Neuronal stem cell (in vitro differentiated cells): ENCODE results near the gene TDP1. TPM values are rescaled to one million over a fixed set of nuclear protein-coding genes. Genes with fewer than 3 reads are reported as not detected.

Experiments
- DNase-seq: peaks from one replicate; pipeline ENCODE4 v3.0.0-alpha.2; 2013; ENCODE audit warnings: low spot score
- H2AFZ ChIP-seq: one replicate; pipeline ENCODE4 v1.6.1; 2013; ENCODE audit warnings: mild to moderate bottlenecking, low read length, inconsistent platforms
- H2AK5ac ChIP-seq: 2 replicates; pipeline ENCODE4 v1.6.1; 2013; ENCODE audit warnings: low read depth, mild to moderate bottlenecking, inconsistent platforms, low read length, moderate library complexity, mixed read lengths
- H2BK120ac ChIP-seq: 2 replicates; pipeline ENCODE4 v1.6.1; 2013; ENCODE audit warnings: low read depth, mild to moderate bottlenecking, inconsistent platforms, low read length, moderate library complexity, mixed read lengths
- H2BK12ac ChIP-seq: one replicate; pipeline ENCODE4 v1.6.1; 2013; ENCODE audit warnings: low read length, inconsistent platforms
- H2BK15ac ChIP-seq: 2 replicates; pipeline ENCODE4 v1.6.1; 2013; ENCODE audit warnings: mild to moderate bottlenecking, low read length, inconsistent platforms, mixed read lengths
- H2BK5ac ChIP-seq: one replicate; pipeline ENCODE4 v1.6.1; 2013; ENCODE audit warnings: inconsistent platforms, mild to moderate bottlenecking, low read length, moderate library complexity
- H3K14ac ChIP-seq: one replicate; pipeline ENCODE4 v1.6.1; 2013; ENCODE audit warnings: low read length, inconsistent platforms
- H3K18ac ChIP-seq: 2 replicates; pipeline ENCODE4 v1.6.1; 2013; ENCODE audit warnings: low read length, inconsistent platforms
- H3K23ac ChIP-seq: 2 replicates; pipeline ENCODE4 v1.6.1; 2013; ENCODE audit warnings: low read depth, mild to moderate bottlenecking, mixed read lengths, low read length, inconsistent platforms; ENCODE audit not compliant: poor library complexity
- H3K27ac ChIP-seq: replicated peaks from 3 replicates; pipeline ENCODE4 v1.5.1; 2013; ENCODE audit warnings: low read length, inconsistent platforms
- H3K27me3 ChIP-seq, 3 experiments: 2 replicates each; pipeline ENCODE4 v1.6.1; 2013; ENCODE audit warnings: low read length in 3 of 3, mild to moderate bottlenecking in 2 of 3, inconsistent platforms in 1 of 3, low read depth in 1 of 3, mixed read lengths in 1 of 3, moderate library complexity in 1 of 3; ENCODE audit not compliant: control insufficient read depth in 3 of 3, insufficient read depth in 3 of 3
- H3K36me3 ChIP-seq, 2 donors: replicated peaks in 1 of 2; 2 replicates each; pipeline ENCODE4 v1.6.1; 2013; ENCODE audit warnings: low read length in 2 of 2; ENCODE audit not compliant: control insufficient read depth in 2 of 2, insufficient read depth in 2 of 2
- H3K4ac ChIP-seq: 2 replicates; pipeline ENCODE4 v1.6.1; 2013; ENCODE audit warnings: inconsistent platforms, mild to moderate bottlenecking, low read length, moderate library complexity
- H3K4me1 ChIP-seq, 2 donors: 1 replicate in 1 of 2; 2 replicates in 1 of 2; pipeline ENCODE4 v1.6.1; 2013; ENCODE audit warnings: low read length in 2 of 2, low read depth in 1 of 2; ENCODE audit not compliant: control insufficient read depth in 2 of 2, insufficient read depth in 1 of 2
- H3K4me2 ChIP-seq: one replicate; pipeline ENCODE4 v1.6.1; 2013; ENCODE audit warnings: mild to moderate bottlenecking, low read length, inconsistent platforms; ENCODE audit not compliant: insufficient read depth, poor library complexity, severe bottlenecking
- H3K4me3 ChIP-seq, 2 donors: 2 replicates each; pipeline ENCODE4 v1.5.1; 2013; ENCODE audit warnings: low read length in 2 of 2, mild to moderate bottlenecking in 2 of 2, inconsistent platforms in 1 of 2, moderate library complexity in 1 of 2
- H3K79me1 ChIP-seq: one replicate; pipeline ENCODE4 v1.6.1; 2013; ENCODE audit warnings: low read depth, mild to moderate bottlenecking, inconsistent platforms, low read length, moderate library complexity
- H3K9ac ChIP-seq: one replicate; pipeline ENCODE4 v1.6.1; 2013; ENCODE audit warnings: mild to moderate bottlenecking, low read depth, low read length, inconsistent platforms; ENCODE audit not compliant: poor library complexity
- H3K9me3 ChIP-seq, 2 donors: replicated peaks in 1 of 2; 2 replicates each; pipeline versions ENCODE3 to v1.6.1; 2013; ENCODE audit warnings: low read length in 2 of 2, mild to moderate bottlenecking in 2 of 2, inconsistent platforms in 1 of 2, low read depth in 1 of 2, mixed read lengths in 1 of 2, moderate library complexity in 1 of 2; ENCODE audit not compliant: control insufficient read depth in 2 of 2, insufficient read depth in 1 of 2
- H4K8ac ChIP-seq: one replicate; pipeline ENCODE4 v1.6.1; 2013; ENCODE audit warnings: low read depth, mild to moderate bottlenecking, inconsistent platforms, low read length, moderate library complexity
- H4K91ac ChIP-seq: one replicate; pipeline ENCODE4 v1.6.1; 2013; ENCODE audit warnings: low read length, low read depth, mild to moderate bottlenecking, inconsistent platforms; ENCODE audit not compliant: poor library complexity
- WGBS, 2 donors: extraction: QIAGEN DNeasy Blood & Tissue Kit; methylation state at CpG; one replicate each; pipeline ENCODE4 v1.1.7; 2013; ENCODE audit warnings: missing lambda C conversion rate in 2 of 2, mixed read lengths in 1 of 2; ENCODE audit not compliant: insufficient read length in 2 of 2, insufficient replicate concordance in 1 of 2; ENCODE audit errors: extremely low coverage in 2 of 2; 5-methylcytosine and 5-hydroxymethylcytosine counted together
- polyA plus RNA-seq, 2 experiments: library from polyadenylated mRNA; stranded (reverse); fragments of 200-250 nt; gene quantifications; one replicate each; pipeline ENCODE4 v1.2.3, GENCODE V29; 2013

The TDP1 gene
- polyA plus RNA-seq (2013, experiment 1 of 2) = 38.0 TPM
- 38.0 TPM for polyA plus RNA-seq (2013, experiment 2 of 2)

GRCh38 chr14:89955745-89956660 is at the start of gene TDP1:
Gene TDP1, plus strand, starts transcription at chr14:89955927. Its CDS starts 7,188 bp downstream, at chr14:89963115.
- Histone ChIP-seq H3K4me1 (peaks cover 7 to 14% of the 10 kb centered on the region in 2 donors), H2BK12ac (no peak within 1 kb of the TSS), H3K36me3 (peaks cover 11 to 45% of the 10 kb centered on the region in 2 donors), H2BK15ac (no peak within 1 kb of the TSS), H2AFZ (peak within 1 kb of the TSS; percentile 95), H3K27ac (peak within 1 kb of the TSS; percentile 81), H3K9ac (peak within 1 kb of the TSS; percentile 92), H3K9me3 (peaks cover 0 to 5% of the 10 kb centered on the region in 2 donors), H3K79me1 (peaks cover 8% of the 10 kb centered on the region), H3K4me2 (peak within 1 kb of the TSS; percentile 72), H3K18ac (peak within 1 kb of the TSS; percentile 98), H3K4me3 (peak within 1 kb of the TSS; percentile 89 to 96), H3K14ac (peak within 1 kb of the TSS; percentile 11), H3K27me3 (no peaks in the 10 kb centered on the region), H2BK120ac (no peak within 1 kb of the TSS), H4K91ac (no peak within 1 kb of the TSS), H2AK5ac (peak within 1 kb of the TSS; percentile 40), H3K23ac (no peak within 1 kb of the TSS), H3K4ac (no peak within 1 kb of the TSS), H2BK5ac (peak within 1 kb of the TSS; percentile 30), H4K8ac (no peak within 1 kb of the TSS)
- peak; percentile 97 for DNase-seq
- WGBS, 2 donors = no CpG with 5 or more reads among the region's 84 CpGs

- no peak overlapping the region for H3K4me3 ChIP-seq
- H3K36me3 ChIP-seq = no peaks in the 10 kb centered on the region
- no peak overlapping the region for H2AK5ac ChIP-seq
- no peak overlapping the region for H2BK5ac ChIP-seq
- H3K4me2 ChIP-seq = no peak overlapping the region
- no peak overlapping the region for H4K8ac ChIP-seq
- H3K9ac ChIP-seq = no peak overlapping the region
- no peaks in the 10 kb centered on the region for H3K79me1 ChIP-seq
- no peak overlapping the region for H3K4ac ChIP-seq
- no peak overlapping the region for H2AFZ ChIP-seq
- H3K4me1 ChIP-seq = peaks cover 0 to 7% of the 10 kb centered on the region in 2 donors
- no peaks in the 10 kb centered on the region for H3K27me3 ChIP-seq
- no peaks in the 10 kb centered on the region for H3K9me3 ChIP-seq
- H3K18ac ChIP-seq = no peak overlapping the region
- H2BK120ac ChIP-seq = no peak overlapping the region
- DNase-seq = no peak
- no peak overlapping the region for H3K23ac ChIP-seq
- no peak overlapping the region for H3K27ac ChIP-seq
- H2BK12ac ChIP-seq = no peak overlapping the region
- H4K91ac ChIP-seq = no peak overlapping the region
- no peak overlapping the region for H3K14ac ChIP-seq
- H2BK15ac ChIP-seq = no peak overlapping the region
These were observed 49.7 kb upstream of the TDP1 start for GRCh38 chr14:89906000-89906399.

- no peak overlapping the region for H3K23ac ChIP-seq
- H2BK12ac ChIP-seq = no peak overlapping the region
- H3K9me3 ChIP-seq = no peaks in the 10 kb centered on the region
- H2BK15ac ChIP-seq = no peak overlapping the region
- no peak overlapping the region for H3K4me2 ChIP-seq
- H3K79me1 ChIP-seq = no peaks in the 10 kb centered on the region
- H3K14ac ChIP-seq = no peak overlapping the region
- no peak overlapping the region for H3K18ac ChIP-seq
- H2BK120ac ChIP-seq = no peak overlapping the region
- H2AFZ ChIP-seq = no peak overlapping the region
- no peak overlapping the region for H3K9ac ChIP-seq
- no peak overlapping the region for H2AK5ac ChIP-seq
- no peak overlapping the region for H4K91ac ChIP-seq
- no peaks in the 10 kb centered on the region for H3K36me3 ChIP-seq
- H4K8ac ChIP-seq = no peak overlapping the region
- no peak overlapping the region for H3K4me3 ChIP-seq
- no peak for DNase-seq
- H3K27ac ChIP-seq = no peak overlapping the region
- no peak overlapping the region for H3K4ac ChIP-seq
- WGBS, 2 donors = no CpG with 5 or more reads among the region's 4 CpGs
- peaks cover 7 to 20% of the 10 kb centered on the region in 2 donors for H3K4me1 ChIP-seq
- H2BK5ac ChIP-seq = no peak overlapping the region
- no peaks in the 10 kb centered on the region for H3K27me3 ChIP-seq
These were observed 48.1 kb upstream of the TDP1 start for GRCh38 chr14:89907655-89908054.

- Histone ChIP-seq H3K4me3 (no peak overlapping the region), H2AFZ (no peak overlapping the region), H3K23ac (no peak overlapping the region), H3K27me3 (no peaks in the 10 kb centered on the region), H3K9ac (no peak overlapping the region), H3K79me1 (no peaks in the 10 kb centered on the region), H4K8ac (no peak overlapping the region), H3K14ac (no peak overlapping the region), H3K4ac (no peak overlapping the region), H3K27ac (no peak overlapping the region), H2BK120ac (no peak overlapping the region), H2AK5ac (no peak overlapping the region), H3K9me3 (no peaks in the 10 kb centered on the region), H2BK15ac (no peak overlapping the region), H3K4me1 (peaks cover 7 to 27% of the 10 kb centered on the region in 2 donors), H4K91ac (no peak overlapping the region), H3K36me3 (no peaks in the 10 kb centered on the region), H3K4me2 (no peak overlapping the region), H2BK5ac (no peak overlapping the region), H3K18ac (no peak overlapping the region), H2BK12ac (no peak overlapping the region)
- no peak for DNase-seq
- WGBS, 2 donors = no CpG with 5 or more reads among the region's 9 CpGs
These were observed 46.8 kb upstream of the TDP1 start for GRCh38 chr14:89908712-89909450.
